ENCODE results near the gene PPP6R3.
"Not testable (repeated sequence)": the region's sequence is repeated elsewhere in the genome, so short reads cannot be mapped to it uniquely, and the experiment has no call there.

PPP6R3 gene, protein sequence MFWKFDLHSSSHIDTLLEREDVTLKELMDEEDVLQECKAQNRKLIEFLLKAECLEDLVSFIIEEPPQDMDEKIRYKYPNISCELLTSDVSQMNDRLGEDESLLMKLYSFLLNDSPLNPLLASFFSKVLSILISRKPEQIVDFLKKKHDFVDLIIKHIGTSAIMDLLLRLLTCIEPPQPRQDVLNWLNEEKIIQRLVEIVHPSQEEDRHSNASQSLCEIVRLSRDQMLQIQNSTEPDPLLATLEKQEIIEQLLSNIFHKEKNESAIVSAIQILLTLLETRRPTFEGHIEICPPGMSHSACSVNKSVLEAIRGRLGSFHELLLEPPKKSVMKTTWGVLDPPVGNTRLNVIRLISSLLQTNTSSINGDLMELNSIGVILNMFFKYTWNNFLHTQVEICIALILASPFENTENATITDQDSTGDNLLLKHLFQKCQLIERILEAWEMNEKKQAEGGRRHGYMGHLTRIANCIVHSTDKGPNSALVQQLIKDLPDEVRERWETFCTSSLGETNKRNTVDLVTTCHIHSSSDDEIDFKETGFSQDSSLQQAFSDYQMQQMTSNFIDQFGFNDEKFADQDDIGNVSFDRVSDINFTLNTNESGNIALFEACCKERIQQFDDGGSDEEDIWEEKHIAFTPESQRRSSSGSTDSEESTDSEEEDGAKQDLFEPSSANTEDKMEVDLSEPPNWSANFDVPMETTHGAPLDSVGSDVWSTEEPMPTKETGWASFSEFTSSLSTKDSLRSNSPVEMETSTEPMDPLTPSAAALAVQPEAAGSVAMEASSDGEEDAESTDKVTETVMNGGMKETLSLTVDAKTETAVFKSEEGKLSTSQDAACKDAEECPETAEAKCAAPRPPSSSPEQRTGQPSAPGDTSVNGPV

DNA sequence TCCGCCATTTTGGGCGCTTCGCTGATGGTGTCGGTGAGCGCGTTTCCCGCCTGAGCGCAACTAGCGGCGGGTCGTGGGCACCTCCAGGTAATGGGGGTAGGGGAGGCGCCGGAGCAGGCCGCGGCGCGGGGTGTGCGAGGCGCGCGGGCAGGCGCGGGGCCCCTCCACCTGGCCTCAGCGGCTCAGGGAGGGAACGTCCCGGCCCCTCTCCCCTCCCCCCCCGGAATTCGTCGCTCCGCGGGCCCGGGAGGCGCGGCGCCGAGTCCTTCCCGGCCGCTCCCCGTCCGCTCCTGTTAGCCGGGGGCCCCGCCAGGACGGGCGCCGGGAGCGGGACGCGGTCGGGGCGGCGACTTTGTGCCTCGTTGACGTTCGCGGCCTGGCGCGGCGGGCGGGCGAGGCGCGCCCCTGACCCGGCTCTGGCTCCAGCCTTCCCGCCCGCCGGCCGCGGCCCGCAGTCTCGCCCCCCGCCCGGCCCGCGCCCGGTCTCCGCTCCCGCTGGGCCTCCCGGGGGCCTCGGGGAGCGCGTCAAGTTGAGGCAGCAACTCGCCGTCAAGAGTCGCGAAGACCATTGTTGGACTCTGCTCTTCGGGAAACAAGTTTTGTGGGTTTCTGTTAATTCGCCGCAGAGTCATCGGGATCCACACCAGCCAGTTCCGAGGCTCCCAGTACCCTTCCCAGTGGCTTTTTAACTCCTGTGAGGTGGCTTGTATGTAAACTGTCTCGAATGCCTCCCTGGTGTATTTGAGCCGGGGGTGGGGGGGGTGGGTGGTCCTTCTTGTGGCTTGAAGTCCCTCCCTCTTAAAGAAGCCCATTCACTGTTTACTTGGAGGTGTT, at the start of gene PPP6R3:
PPP6R3 (plus strand) TSS at position 12 of the 834 bp plus-strand sequence. CDS start 76,913 bp downstream, outside the sequence.
- FAIRE-seq: no peak

DNA sequence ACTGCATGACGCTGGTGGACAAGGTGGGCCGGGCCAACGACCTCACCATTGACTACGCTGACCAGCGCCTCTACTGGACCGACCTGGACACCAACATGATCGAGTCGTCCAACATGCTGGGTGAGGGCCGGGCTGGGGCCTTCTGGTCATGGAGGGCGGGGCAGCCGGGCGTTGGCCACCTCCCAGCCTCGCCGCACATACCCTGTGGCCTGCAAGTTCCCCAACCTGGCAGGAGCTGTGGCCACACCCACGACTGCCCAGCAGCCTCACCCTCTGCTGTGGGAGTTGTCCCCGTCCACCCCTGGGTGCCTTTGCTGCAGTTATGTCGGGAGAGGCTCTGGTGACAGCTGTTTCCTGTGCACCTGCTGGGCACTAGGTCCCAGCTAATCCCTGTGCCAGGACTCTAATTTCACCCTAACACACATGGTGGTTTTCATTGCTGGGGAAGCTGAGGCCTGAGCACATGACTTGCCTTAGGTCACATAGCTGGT, 49.0 kb upstream of the PPP6R3 start:
- no peak for FAIRE-seq

DNA sequence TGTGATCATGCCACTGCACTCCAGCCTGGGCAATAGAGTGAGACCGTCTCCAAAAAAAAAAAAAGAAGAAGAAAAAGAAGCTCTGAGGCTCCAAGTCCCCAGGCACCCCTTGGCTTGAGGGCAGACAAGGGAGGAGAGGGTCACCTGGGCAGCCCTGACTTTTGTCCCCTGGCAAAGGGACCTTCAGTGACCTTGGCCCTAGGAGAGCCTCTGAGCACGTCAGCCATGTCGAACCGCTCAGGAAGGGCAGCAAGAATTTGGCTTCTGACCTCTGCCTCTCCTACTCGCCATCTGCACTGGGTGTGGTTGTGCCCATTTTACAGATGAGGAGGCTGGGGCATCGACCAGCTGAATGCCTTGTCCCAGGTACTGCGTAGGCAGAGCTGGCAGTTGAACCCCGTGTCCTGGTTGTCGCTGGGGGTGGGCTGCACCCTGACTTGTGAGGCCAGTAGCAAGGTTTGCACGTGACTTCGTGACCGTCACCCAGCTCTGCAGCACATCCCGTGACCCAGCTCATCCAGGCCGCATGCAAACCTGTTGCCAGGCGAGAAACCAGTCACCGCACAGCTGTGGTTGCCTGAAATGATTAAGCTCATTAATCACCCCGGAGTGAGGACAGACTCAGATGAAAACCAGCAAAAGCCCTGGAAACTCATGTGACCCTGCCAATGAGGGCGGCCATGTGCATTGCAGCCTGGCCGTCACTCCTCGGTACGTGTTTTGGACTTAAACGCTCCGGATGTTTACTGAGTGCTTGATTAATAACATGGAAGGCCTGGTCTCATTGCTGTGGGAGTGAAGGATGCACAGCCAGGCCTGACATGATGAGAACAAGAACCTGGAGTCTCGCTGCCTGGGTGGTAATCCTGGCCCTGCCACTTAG, 47.7 kb upstream of the PPP6R3 start:
- no peak for FAIRE-seq

DNA sequence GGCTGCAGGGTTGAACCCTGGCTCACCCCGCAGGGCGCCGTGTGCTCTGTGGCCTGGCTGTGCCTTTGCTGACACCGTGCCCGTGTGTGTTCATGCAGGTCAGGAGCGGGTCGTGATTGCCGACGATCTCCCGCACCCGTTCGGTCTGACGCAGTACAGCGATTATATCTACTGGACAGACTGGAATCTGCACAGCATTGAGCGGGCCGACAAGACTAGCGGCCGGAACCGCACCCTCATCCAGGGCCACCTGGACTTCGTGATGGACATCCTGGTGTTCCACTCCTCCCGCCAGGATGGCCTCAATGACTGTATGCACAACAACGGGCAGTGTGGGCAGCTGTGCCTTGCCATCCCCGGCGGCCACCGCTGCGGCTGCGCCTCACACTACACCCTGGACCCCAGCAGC, 47.0 kb upstream of the PPP6R3 start:
- FAIRE-seq: no peak

DNA sequence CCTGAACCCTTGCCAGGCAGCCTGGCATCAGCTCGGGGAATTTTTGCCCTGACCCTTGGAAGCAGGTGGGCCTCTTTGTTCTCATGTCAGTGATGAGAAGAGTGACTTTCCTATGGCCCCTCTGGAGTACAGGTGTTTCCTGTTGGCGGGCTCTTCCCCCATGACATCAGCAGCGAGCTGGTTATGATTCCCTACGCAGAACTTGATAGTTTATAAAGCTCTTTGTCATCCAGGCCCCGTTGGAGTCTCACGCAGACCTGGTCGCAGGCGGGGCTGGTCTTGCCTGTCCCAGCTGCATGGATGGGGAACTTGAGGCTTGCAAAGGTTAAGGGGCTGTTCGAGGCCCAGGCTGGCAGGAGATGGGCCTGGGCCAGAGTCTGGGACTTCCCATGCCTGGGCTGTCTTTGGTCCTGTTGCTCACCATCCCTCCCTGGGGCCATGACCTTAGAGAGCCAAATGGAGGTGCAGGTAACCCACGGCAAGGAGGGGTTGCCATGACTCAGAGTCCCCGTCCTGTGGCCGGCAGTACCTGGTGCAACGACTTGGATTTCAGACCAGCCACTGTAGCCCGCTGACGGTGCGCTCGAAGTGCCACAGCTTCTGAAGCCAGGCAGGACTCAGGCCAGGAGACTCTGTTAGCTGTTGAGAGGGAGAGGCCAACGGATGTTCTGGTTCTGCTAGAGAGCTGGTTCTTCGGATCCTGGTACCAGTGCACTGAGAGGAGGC, 45.9 kb upstream of the PPP6R3 start:
- no peak for FAIRE-seq

DNA sequence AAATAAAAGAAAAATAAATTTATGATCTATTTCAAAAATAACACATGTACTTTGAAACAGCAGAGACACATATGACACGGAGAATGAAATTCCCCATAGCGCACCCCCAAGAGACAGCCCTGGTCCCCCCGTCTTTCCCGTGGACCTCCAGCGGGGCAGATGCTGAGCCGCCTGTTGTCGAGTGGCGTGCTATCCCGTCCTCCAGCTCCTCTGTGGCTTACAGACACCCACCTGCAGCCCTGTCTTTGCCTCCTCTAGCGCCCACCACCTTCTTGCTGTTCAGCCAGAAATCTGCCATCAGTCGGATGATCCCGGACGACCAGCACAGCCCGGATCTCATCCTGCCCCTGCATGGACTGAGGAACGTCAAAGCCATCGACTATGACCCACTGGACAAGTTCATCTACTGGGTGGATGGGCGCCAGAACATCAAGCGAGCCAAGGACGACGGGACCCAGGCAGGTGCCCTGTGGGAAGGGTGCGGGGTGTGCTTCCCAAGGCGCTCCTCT, 44.4 kb upstream of the PPP6R3 start:
- no peak for FAIRE-seq

DNA sequence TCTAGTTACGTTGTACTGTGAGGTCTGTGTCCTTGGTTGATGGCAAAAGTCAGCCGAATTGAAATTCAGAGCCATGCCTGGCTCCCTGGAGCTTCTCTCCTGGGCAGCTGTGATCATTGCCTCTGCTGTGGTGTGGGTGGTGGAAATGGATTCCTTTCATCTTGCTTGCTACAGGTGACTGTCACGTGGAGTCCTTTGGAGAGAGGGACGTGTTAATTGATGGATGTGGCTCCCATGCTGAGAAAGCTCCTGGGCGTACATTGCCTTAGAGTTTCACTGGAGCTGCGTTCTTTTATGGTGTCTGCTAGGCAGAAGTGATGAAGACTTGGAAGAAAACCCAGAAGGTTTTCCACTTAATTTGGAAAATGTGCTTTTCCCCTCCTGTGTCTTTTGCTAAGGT, 41.9 kb upstream of the PPP6R3 start:
- no peak for FAIRE-seq

DNA sequence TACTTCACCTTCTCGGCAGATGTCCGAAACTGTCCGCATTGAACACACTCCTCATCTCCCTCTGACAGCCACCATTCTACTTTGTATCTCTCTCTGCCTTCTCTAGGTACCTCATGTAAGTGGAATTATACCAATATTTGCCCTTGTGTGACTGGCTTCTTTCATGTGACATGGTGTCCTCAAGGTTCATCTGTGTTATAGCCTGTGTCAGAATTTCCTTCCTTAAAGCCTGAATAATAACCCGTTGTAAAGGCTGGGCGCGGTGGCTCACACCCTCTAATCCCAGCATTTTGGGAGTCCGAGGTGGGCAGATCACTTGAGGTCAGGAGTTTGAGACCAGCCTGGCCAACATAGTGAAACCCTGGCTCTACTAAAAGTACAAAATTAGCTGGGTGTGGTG, 40.4 kb upstream of the PPP6R3 start:
- FAIRE-seq: no peak

DNA sequence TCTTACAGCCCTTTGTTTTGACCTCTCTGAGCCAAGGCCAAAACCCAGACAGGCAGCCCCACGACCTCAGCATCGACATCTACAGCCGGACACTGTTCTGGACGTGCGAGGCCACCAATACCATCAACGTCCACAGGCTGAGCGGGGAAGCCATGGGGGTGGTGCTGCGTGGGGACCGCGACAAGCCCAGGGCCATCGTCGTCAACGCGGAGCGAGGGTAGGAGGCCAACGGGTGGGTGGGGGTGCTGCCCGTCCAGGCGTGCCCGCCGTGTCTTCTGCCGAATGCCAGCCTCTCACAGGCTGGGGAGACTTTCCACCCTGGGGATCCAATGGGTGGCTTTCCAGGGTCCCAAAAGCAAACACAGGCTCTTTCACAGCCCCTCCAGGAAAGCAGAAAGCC, 37.1 kb upstream of the PPP6R3 start:
- FAIRE-seq: no peak

DNA sequence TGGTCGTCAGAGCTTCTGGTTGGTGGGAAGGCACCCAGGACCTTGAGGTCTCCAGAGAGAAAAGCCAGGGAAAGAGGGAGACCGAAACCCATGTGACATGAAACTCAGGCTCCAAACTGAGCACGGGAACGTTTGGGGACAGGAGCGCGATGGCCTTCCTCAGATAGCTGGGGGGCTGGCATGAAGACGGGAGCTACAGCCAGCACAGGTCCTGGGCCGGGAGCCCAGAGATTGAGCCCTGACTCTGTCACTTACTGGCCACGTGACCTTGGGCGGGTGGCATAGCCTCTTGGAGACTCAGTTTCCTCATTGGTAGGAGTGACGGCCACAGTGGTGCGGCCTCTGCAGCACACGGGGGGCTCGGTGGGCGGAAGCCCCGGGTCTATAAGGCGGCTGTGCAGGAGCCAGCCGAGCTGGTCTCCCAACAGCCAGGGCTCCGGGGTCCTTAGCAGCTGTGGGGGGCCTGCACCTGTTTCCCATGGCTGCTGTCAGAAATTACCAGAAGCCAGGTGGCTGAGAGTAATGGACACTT, 36.4 kb upstream of the PPP6R3 start:
- FAIRE-seq: no peak

DNA sequence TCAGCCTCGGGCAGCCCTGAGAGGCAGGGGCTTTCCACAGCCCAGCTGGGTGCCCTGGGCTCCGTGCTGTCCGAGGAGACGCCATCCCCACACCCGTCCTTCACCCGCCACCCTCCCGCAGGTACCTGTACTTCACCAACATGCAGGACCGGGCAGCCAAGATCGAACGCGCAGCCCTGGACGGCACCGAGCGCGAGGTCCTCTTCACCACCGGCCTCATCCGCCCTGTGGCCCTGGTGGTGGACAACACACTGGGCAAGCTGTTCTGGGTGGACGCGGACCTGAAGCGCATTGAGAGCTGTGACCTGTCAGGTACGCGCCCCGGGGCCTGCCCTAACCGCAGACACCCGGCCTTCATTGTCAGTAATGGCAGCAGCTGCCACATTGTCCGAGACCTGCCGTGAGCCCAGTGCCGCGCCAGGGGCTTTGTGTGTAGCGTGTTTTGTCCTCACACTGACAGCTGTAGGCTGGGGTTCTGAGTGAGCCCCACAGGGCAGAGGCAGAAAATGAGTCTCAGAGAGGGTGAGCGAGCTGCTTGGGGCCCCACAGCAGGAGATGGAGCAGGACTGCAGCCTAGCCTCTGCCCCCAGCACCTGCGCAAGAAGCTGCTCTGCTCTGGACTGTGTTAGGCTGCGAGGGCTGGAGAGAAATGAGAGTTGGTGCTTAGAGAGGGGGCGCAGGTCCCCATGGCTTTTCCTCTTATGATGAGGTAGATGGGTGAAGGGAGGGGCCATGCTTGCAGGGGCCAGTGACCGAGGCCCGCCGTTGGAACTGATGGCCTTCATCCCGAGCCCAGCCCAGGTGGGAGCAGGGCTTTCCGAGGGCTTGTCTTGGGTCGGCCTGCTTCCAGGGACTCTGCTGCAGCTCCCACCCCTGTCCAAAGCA, 35.3 kb upstream of the PPP6R3 start:
- FAIRE-seq: no peak

DNA sequence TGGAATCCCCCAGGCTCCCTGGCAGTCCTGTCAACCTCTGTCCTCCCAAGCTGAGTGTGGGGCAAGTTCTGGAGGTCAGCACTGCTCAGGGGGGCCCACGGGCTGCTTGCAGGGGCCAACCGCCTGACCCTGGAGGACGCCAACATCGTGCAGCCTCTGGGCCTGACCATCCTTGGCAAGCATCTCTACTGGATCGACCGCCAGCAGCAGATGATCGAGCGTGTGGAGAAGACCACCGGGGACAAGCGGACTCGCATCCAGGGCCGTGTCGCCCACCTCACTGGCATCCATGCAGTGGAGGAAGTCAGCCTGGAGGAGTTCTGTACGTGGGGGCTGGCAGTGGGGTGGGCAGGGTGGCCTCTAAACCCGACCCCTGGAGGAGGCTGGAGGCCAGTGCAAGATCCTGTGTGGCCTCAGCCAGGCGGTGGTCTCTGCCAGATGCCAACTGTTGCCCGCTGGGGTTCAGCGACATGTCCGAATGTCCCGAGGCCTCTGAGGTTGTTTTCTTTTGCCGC, 34.6 kb upstream of the PPP6R3 start:
- no peak for FAIRE-seq

DNA sequence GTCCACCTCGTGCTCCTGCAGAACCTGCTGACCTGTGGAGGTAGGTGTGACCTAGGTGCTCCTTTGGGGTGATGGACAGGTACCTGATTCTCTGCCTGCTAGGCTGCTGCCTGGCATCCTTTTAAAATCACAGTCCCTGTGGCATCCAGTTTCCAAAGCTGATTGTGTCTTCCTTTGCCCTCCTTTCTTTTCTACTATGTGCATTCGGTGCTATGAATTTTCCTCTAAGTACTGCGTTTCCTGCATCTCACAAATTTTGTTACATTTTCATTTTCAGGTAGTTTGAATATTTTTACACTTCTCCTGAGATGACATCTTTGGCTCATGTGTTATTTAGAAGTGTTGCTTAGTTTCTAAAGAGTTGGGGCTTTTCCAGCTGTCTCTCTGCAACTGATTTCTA, 30.9 kb upstream of the PPP6R3 start:
- FAIRE-seq: no peak

DNA sequence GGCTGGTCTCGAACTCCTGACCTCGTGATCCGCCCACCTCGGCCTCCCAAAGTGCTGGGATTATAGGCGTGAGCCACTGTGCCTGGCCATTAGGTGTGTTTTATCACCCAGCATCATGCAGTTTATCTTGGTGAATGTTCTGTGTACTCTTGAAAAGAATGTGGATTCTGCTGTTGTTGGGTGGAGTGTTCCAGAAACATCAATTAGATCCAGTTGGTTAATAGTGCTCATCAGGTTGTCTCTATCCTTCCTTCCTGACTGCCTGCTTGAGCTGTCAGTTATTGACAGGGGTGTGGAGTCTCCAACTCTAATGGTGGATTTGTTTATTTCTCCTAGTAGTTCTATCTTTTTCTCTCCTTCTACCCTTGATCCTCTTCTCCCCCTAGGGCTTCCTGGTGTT, 30.2 kb upstream of the PPP6R3 start:
- FAIRE-seq: no peak

DNA sequence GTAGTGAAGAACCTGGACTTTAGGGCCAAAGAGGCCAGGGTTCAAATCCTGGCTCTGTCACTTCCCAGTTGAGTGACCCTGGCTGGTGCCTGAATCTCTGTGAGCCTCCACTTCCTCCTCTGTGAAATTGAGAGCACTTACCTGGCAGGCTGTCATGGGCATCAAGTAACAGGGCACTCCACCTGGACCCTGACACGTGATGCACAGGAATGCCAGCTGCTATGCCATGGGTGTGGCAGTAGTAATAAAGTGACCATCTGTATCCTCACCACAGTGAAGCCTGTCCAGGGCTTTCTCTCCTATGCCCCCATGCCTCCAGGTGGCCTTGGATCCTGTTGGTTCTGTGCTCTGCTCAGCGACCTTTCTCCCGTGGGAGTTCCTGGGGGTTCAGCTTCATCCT, 29.8 kb upstream of the PPP6R3 start:
- no peak for FAIRE-seq

DNA sequence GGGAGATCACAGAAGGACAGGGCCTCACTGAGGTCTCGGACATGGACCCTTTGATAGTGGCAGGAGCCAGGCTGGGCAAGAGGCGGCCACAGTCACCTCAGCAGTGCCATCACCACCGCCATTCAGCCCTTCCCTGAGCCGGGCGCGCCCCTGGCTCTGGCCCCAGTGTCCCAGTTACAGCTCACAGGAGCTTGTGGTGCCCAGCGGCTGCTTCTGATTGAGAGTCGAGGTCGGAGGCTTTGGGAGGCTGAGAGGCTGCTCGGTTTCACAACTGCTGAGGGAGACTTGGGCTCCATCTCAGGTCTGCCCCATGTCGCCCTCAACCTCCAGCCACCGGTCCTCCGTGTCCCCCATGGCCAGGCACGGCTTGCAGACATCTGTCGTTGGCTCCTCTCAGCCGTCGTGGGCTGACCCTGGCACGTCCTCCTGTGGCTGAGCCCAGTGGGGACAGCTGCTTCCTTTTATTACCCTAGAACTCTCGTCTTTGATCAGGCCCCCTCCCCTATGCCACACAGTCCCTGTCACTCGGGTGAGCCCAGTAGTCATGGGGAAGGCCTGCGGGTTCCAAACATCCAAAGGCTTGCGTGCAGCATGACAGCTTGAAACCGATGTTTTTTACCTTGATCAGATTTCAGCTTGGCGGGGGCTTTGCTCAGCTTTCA, 28.4 kb upstream of the PPP6R3 start:
- FAIRE-seq: no peak

DNA sequence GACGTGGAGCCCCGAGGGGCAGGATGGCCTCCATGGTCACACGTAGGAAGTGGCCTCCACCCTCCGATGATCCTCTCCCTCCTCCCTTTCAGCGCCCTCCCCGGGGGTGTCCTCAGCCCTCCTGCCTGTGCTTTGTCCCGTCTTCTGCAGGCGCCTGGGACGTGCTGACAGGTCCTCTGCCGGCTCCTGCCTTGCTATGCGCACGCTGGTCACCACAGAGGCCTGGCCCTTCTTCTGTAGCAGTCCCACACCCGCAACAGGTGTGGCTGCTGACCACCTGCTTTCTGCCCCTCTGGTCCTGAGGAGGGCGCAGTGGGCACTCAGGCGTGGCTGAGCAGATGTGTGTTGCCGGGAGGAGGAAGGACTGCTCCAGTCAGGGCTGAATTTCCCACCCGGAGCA, 27.7 kb upstream of the PPP6R3 start:
- no peak for FAIRE-seq

DNA sequence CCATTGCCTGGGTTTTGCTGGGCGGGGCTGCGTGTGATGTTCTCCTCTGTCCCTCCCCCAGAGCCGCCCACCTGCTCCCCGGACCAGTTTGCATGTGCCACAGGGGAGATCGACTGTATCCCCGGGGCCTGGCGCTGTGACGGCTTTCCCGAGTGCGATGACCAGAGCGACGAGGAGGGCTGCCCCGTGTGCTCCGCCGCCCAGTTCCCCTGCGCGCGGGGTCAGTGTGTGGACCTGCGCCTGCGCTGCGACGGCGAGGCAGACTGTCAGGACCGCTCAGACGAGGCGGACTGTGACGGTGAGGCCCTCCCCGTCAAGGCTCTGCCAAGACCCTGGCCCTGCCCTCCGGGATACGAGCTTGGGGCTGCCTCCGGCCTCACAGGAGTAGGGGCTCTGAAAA, 27.0 kb upstream of the PPP6R3 start:
- no peak for FAIRE-seq

DNA sequence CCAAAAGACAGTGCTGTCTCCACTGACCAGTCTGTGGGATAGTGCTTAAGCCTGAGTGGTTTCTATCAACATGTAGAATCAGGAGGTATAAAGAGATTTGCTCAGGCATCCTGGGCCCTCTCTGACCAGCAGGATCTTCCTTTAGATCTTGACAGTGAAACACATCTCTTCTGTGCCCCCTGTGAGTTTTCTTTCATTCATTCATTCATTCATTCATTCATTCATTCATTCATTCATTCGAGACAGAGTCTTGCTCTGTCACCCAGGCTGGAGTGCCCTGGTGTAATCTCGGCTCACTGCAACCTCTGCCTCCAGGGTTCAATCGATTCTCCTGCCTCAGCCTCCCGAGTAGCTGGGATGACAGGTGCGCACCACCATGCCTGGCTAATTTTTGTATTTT, 26.4 kb upstream of the PPP6R3 start:
- FAIRE-seq: not testable (repeated sequence)

Measured in A204.1 (cell line).